Measurements from ENCODE around the gene MPPED1. TPM values are rescaled to one million over a fixed set of nuclear protein-coding genes. Genes with fewer than 3 reads are reported as not detected.

The MPPED1 gene
- total and polyA plus RNA-seq, 4 donors = 0.89 to 6.5 (median 4.1) TPM

GRCh38 chr22:43390166-43390565 is 21.6 kb upstream of the MPPED1 start:
- Histone ChIP-seq H3K27me3 (ENCODE audit: control insufficient read depth in 4 of 4, insufficient read depth in 4 of 4, low read length in 3 of 4) (no peaks in the 10 kb centered on the region), H3K4me1 (ENCODE audit: control insufficient read depth in 4 of 4, insufficient read depth in 4 of 4, low read length in 3 of 4) (peaks cover 6 to 32% (median 22%) of the 10 kb centered on the region in 4 donors), H3K4me3 (ENCODE audit: low read depth in 1 of 3, low read length in 3 of 3) (no peak overlapping the region), H3K9ac (ENCODE audit: low read depth in 1 of 2, low read length in 2 of 2) (no peak overlapping the region), H3K9me3 (ENCODE audit: control insufficient read depth in 4 of 4, low read length in 3 of 4) (no peaks in the 10 kb centered on the region), H3K27ac (ENCODE audit: low read depth in 1 of 2, low read length in 2 of 2) (peak overlapping the region; percentile 69 to 86), H3K36me3 (ENCODE audit: control insufficient read depth in 4 of 4, insufficient read depth in 3 of 4, low read depth in 1 of 4, low read length in 3 of 4) (no peaks in the 10 kb centered on the region)
- 95% methylated on average over 3 of the region's 3 CpGs for WGBS
- TF ChIP-seq GABPA (IDR thresholded peaks at IDR 0.05 in 1 of 2, conservative IDR thresholded peaks at IDR 0.05 in 1 of 2) (no peak), JUND (IDR thresholded peaks at IDR 0.05) (no peak), RXRA (IDR thresholded peaks at IDR 0.05) (no peak), ATF3 (IDR thresholded peaks at IDR 0.05) (no peak), REST (IDR thresholded peaks at IDR 0.05) (no peak), HNF4A (conservative IDR thresholded peaks at IDR 0.05) (no peak), ZBTB33 (IDR thresholded peaks at IDR 0.05) (no peak), FOXA2 (IDR thresholded peaks at IDR 0.05) (no peak), MAX (IDR thresholded peaks at IDR 0.05) (no peak), SP1 (IDR thresholded peaks at IDR 0.05) (no peak), CTCF (IDR thresholded peaks at IDR 0.05; ENCODE audit: low read depth, low read length, missing input control) (no peak), EGR1 (IDR thresholded peaks at IDR 0.05; ENCODE audit: low read depth in 2 of 2) (no peak), NR2F2 (IDR thresholded peaks at IDR 0.05) (no peak), RAD21 (IDR thresholded peaks at IDR 0.05) (no peak), YY1 (IDR thresholded peaks at IDR 0.05) (no peak)
- DNase-seq (ENCODE audit: low spot score) = no peak

- no peaks in the 10 kb centered on the region for H3K27me3 ChIP-seq (ENCODE audit: control insufficient read depth in 4 of 4, insufficient read depth in 4 of 4, low read length in 3 of 4)
- H3K9me3 ChIP-seq (ENCODE audit: control insufficient read depth in 4 of 4, low read length in 3 of 4) = no peaks in the 10 kb centered on the region
- H3K4me3 ChIP-seq (ENCODE audit: low read depth in 1 of 3, low read length in 3 of 3) = peak overlapping the region in 2 of 3 donors; percentile 3 to 5
- WGBS = 47% methylated on average over 4 of the region's 4 CpGs
- peaks cover 6 to 30% (median 21%) of the 10 kb centered on the region in 4 donors for H3K4me1 ChIP-seq (ENCODE audit: control insufficient read depth in 4 of 4, insufficient read depth in 4 of 4, low read length in 3 of 4)
- no peak for DNase-seq (ENCODE audit: low spot score)
- peak overlapping the region in 1 of 2 donors; percentile 17 for H3K9ac ChIP-seq (ENCODE audit: low read depth in 1 of 2, low read length in 2 of 2)
- H3K27ac ChIP-seq (ENCODE audit: low read depth in 1 of 2, low read length in 2 of 2) = peak overlapping the region; percentile 86 to 87
- H3K36me3 ChIP-seq (ENCODE audit: control insufficient read depth in 4 of 4, insufficient read depth in 3 of 4, low read depth in 1 of 4, low read length in 3 of 4) = no peaks in the 10 kb centered on the region
- no peak for TF ChIP-seq GABPA (IDR thresholded peaks at IDR 0.05 in 1 of 2, conservative IDR thresholded peaks at IDR 0.05 in 1 of 2)
- TF ChIP-seq RAD21 (IDR thresholded peaks at IDR 0.05) = no peak
- TF ChIP-seq JUND (IDR thresholded peaks at IDR 0.05) = no peak
- TF ChIP-seq RXRA (IDR thresholded peaks at IDR 0.05) = no peak
- TF ChIP-seq CTCF (IDR thresholded peaks at IDR 0.05; ENCODE audit: low read depth, low read length, missing input control) = no peak
- TF ChIP-seq NR2F2 (IDR thresholded peaks at IDR 0.05) = no peak
- no peak for TF ChIP-seq ATF3 (IDR thresholded peaks at IDR 0.05)
- no peak for TF ChIP-seq REST (IDR thresholded peaks at IDR 0.05)
These were observed 20.9 kb upstream of the MPPED1 start for GRCh38 chr22:43390872-43391271.

Data from liver (tissue), 9 donors.